HG02798 (cell line): ENCODE data around the gene AGA.

ENCODE experiments used
- ATAC-seq: cut with Tn5 transposase; IDR thresholded peaks from one replicate; pipeline ENCODE4 v1.9.1; 2021; ENCODE audit warnings: mild to moderate bottlenecking; ENCODE audit not compliant: unreplicated experiment, poor library complexity

AGA gene

DNA sequence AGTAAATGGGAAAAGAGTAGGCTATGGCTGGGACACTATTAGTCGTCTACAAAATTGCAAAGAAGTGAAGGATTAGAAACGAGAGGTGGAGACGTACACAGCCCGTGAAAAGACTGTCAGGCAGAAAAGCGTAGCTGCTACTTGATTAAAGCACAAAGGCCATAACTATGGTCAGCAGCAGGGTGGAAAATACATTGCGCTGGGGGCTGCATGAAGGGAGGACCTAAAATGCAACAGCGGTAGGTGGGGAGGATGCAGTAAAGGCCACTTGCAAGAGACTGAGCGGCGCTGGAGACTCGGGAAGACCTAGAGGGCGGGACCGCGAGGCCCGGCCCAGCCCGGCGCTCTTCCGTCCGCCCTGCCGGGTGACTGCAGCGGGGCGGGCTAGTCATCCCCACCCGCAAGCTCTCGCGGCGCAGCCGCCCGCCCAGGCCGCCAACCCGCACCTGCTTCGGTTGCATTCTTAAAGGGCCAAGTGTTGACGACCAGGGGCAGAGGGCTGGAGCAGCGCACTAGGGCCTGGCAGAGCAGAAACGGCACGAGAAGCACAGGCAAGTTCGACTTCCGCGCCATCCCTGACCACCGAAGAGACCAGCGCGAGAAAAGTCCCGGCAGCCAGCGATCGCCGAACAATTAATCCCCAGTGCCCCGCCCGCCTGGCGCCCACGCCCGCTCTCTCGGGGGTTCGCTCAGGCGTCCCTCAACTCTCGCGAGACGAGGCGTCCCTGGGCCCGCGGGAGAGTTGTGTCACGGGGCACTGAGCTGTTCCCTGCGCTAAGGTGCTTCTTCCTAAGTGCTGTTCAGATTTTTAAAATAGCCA, at the start of gene AGA:
AGA (minus strand) TSS at position 635 of the 820 bp plus-strand sequence; CDS start at position 573, 62 bp downstream.
- ATAC-seq: peak; percentile 90

DNA sequence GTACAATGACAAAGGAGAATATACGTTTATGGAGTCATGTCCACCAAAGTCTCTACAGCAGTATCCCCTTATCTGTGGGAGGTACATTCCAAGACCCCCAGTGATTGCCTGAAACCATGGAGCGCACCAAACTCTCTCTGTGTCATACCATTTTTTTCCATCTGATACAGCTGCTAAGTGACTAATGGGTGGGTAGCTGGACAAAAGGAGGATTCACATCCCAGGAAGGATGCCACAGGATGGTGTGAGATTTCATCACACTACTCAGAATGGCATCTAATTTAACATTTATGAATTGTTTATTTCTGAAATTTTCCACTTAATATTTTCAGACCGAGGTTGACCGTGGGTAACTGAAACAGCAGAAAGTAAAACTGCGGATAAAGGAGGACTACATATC, 49.8 kb upstream of the AGA start:
- ATAC-seq: no peak

GRCh38 chr4:177490769-177491168, 48.5 kb upstream of the AGA start:
- ATAC-seq: no peak

- ATAC-seq: no peak
Observed at GRCh38 chr4:177489471-177490246, 47.4 kb upstream of the AGA start.

- ATAC-seq: no peak
Observed at GRCh38 chr4:177487977-177488376, 45.7 kb upstream of the AGA start.

DNA sequence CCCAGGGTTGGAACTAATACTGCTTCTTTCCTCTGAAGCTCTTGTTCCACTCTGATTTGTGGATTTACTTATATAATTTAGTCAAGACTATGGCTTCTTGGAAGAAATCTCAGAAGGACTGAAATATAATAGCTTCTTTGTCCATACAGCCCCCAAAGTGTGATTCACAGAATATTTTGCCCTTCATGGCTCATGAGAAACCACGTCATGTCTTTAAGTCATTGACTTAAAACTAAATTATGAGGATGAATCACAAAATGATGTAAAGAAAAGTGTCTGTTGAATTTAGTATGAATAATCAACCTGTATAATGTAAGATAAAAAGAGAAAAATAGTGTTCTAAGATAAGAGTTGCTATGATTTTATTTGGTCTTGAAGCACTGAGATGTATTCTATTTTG, 43.3 kb upstream of the AGA start:
- no peak for ATAC-seq

DNA sequence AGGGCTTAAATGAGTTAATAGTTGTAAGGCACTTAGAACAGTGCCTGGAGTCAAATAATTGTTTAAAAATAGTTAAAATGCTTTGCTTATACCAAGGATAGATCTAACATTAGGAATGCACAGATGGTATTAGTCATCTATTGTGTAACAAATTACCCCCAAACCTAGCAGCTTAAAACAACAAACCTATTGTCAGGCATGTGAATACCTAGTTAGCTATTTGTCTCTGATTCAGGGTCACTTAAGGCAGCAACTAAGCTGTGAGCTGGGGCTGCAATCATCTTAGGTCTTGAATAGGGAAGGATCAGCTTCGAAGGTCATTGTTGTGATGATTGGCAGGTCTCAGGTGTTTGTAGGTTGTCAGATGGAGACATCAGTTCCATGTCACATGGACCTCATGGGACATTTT, 42.4 kb upstream of the AGA start:
- no peak for ATAC-seq

- ATAC-seq: no peak
Observed at GRCh38 chr4:177483760-177484159, 41.5 kb upstream of the AGA start.

DNA sequence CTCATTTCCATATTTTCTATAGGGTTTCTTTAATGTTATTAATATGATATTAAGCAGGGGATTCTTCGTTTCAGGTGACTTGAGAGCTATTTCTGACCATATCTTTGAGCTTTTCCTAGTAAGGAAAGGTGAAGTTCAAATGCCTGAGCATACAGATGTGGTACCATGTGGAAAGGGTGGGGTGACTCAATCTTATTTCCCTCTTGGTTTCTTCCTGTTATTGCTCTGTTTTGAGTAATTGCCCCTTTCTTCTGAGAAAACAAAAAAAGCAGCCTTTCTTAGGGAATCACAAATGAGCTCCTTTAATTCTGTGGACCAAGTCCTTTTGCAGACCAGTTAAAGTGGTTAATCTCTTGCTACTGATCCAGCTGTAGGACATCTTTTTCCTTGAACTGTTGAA, 41.0 kb upstream of the AGA start:
- no peak for ATAC-seq

GRCh38 chr4:177482367-177482766, 40.1 kb upstream of the AGA start:
- ATAC-seq: no peak

GRCh38 chr4:177480795-177481194, 38.6 kb upstream of the AGA start:
- ATAC-seq: no peak

DNA sequence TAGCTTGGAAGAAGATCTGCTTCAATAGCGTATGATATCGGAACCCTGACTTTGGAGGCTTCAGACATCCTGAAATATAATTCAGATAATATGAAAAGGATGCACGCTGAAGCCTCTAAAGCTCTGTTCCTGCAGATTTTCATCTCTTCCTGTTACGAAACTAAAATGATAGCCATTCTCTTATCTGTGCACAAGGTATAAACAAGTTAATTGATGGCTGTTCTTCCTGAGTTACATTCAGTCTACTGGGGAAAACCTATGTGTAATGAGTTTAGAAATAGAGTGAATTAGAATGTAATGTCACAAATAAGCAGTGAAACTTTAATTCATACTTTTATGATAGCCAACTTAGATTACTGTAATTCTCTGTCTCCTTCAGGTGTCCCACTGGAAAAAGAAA, 36.8 kb upstream of the AGA start:
- no peak for ATAC-seq

DNA sequence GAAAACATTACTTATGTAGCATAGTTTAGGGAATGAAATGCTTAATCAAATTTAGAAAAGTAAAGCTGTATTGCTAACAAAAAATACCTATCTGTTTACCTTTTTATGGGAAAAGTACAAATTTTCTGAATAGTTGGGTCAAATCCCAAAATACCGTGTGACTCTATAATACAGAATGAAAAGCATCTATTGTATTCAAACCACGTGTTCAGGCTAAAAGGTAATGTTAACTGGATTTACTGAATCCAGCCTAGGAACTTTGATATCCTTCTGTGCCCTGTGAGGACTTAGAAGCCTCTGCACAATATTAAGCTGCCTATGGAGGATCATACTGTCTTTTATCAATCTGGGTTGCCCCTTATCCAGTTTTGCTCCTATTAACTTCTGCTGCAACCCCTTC, 36.3 kb upstream of the AGA start:
- ATAC-seq: no peak

- no peak for ATAC-seq
Observed at GRCh38 chr4:177473991-177474390, 31.8 kb upstream of the AGA start.

DNA sequence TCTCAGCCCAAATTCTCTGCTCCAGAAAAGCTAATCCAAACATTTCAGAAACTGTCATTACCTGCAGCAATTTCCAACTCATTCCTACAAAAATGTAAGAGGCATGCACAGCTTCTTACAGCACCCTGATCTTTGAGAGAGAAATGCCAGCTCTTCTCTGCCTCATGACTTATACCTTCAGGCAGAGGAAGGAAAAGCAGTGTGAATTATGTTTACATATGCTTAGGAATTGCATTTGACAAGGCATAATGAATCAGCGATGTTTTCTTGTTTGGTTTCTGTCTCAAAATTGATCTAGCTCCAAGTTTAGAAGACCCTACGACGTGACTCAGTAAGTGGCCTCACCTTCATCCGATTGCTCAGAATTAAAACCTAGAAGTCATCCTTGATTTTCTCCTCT, 21.8 kb upstream of the AGA start:
- ATAC-seq: no peak

GRCh38 chr4:177461606-177462005, 19.4 kb upstream of the AGA start:
- no peak for ATAC-seq

GRCh38 chr4:177460460-177460859, 18.2 kb upstream of the AGA start:
- ATAC-seq: no peak

- no peak for ATAC-seq
Observed at GRCh38 chr4:177455561-177455970, 13.3 kb upstream of the AGA start.

GRCh38 chr4:177453116-177453515, 10.9 kb upstream of the AGA start:
- no peak for ATAC-seq

GRCh38 chr4:177451108-177451500, 8.9 kb upstream of the AGA start:
- ATAC-seq: no peak

DNA sequence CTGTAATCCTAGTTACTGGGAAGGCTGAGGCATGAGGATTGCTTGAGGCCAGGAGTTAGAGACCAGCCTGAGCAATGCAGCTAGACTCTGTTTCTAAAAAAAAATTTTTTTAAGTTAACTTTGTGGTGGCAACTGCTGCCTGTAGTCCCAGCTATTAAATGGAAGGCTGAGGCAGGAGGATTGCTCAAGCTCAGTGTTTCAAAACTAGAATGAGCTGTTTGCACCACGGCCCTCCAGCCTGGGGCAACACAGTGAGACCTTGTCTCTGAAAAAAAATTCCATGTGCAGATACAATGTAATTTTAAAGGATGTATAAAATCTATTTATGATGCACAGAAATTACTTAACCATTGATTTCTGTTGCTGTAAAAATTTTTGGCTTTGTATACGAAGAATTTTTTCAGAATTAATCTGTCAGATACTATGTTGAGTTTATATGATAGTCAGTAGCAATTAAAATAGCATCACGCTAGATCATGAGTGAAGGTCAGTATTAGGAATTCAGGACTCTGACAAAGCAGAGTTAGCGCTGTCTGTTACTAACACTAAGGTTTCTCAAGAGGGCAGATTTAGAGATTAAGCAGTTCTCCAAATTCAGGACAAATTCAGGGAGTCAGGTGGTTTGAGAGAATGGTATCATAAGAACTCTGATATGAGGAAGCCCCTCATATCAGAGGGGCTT, 8.3 kb upstream of the AGA start:
- ATAC-seq: no peak
